H1 (cell line): Measurements from ENCODE around the gene COL26A1. TPM values are rescaled to one million over a fixed set of nuclear protein-coding genes. Genes with fewer than 3 reads are reported as not detected.
A peak's percentile ranks its signal among the peaks of the same experiment; 100 is the strongest.

ENCODE experiments used
- CHD1 ChIP-seq: IDR thresholded peaks from 2 replicates; pipeline ENCODE4 v1.6.1; 2012; ENCODE audit warnings: low read depth, low read length, improper control_type of control experiment
- CHD2 ChIP-seq: IDR thresholded peaks from 2 replicates; pipeline ENCODE4 v1.6.1; 2012; ENCODE audit warnings: low read length, improper control_type of control experiment
- CREB1 ChIP-seq: IDR thresholded peaks from 2 replicates; pipeline ENCODE4 v1.6.1; 2012; ENCODE audit warnings: inconsistent platforms
- EZH2 ChIP-seq: fragments of 200-600 bp; sonication (generic); IDR thresholded peaks from 2 replicates; pipeline ENCODE4 v1.7.1; 2012; ENCODE audit warnings: low read depth, mild to moderate bottlenecking, moderate library complexity, low read length, inconsistent platforms; ENCODE audit not compliant: severe bottlenecking
- GTF2F1 ChIP-seq: IDR thresholded peaks from 2 replicates; pipeline ENCODE4 v1.6.1; 2012; ENCODE audit warnings: low read depth, low read length, improper control_type of control experiment, borderline replicate concordance
- JUND ChIP-seq: IDR thresholded peaks from 2 replicates; pipeline ENCODE4 v1.6.1; 2011; ENCODE audit warnings: mild to moderate bottlenecking, improper control_type of control experiment, low read length
- KDM1A ChIP-seq: fragments of 200-600, 300-600 bp; sonication (generic); IDR thresholded peaks from 2 replicates; pipeline ENCODE4 v1.7.1; 2016; ENCODE audit warnings: mild to moderate bottlenecking, low read length, borderline replicate concordance
- KDM5A ChIP-seq: fragments of 200-600 bp; IDR thresholded peaks from 2 replicates; pipeline ENCODE4 v1.7.1; 2012; ENCODE audit warnings: mild to moderate bottlenecking, low read length, inconsistent platforms, mixed read lengths
- MAFK ChIP-seq: IDR thresholded peaks from 2 replicates; pipeline ENCODE4 v1.6.1; 2012; ENCODE audit warnings: low read depth, mild to moderate bottlenecking, improper control_type of control experiment, low read length
- RXRA ChIP-seq: IDR thresholded peaks from 2 replicates; pipeline ENCODE4 v1.6.1; 2011; ENCODE audit warnings: low read depth, mild to moderate bottlenecking, low read length, moderate library complexity; ENCODE audit not compliant: insufficient read depth
- SIN3A ChIP-seq, 2 experiments: IDR thresholded peaks in 1 of 2; conservative IDR thresholded peaks in 1 of 2; 2 replicates each; pipeline ENCODE4 v1.6.1; 2011 to 2012; ENCODE audit warnings: low read length in 2 of 2, improper control_type of control experiment in 1 of 2, low read depth in 1 of 2, mild to moderate bottlenecking in 1 of 2
- SIRT6 ChIP-seq: IDR thresholded peaks from one replicate; pipeline ENCODE4 v1.7.1; 2012; ENCODE audit warnings: low read length, inconsistent platforms
- SP1 ChIP-seq: IDR thresholded peaks from 2 replicates; pipeline ENCODE4 v1.6.1; 2011; ENCODE audit warnings: low read depth, low read length
- TAF7 ChIP-seq: optimal IDR thresholded peaks from 2 replicates; pipeline ENCODE3; 2011; ENCODE audit warnings: low read depth, mild to moderate bottlenecking, inconsistent platforms, low read length, moderate library complexity, borderline replicate concordance
- YY1 ChIP-seq: IDR thresholded peaks from 2 replicates; pipeline ENCODE4 v1.6.1; 2011; ENCODE audit warnings: low read depth, mild to moderate bottlenecking, low read length
- ZNF274 ChIP-seq: IDR thresholded peaks from 2 replicates; pipeline ENCODE4 v1.7.0; 2012; ENCODE audit warnings: low read length, borderline replicate concordance; ENCODE audit errors: extremely low read depth
- polyA plus RNA-seq, 7 experiments: library from polyadenylated mRNA; depleted of rRNA in 3 of 7; stranded (reverse) in 5 of 7; unstranded in 2 of 7; fragments of >200 nt in 5 of 7; fragments of 200-250 nt in 2 of 7; gene quantifications; 1 replicate in 5 of 7; 2 replicates in 1 of 7; 4 replicates in 1 of 7; pipeline versions ENCODE4 v1.2.1 to v1.2.3, GENCODE V29; 2011 to 2013; ENCODE audit warnings: missing spikeins in 2 of 7, mixed read lengths in 2 of 7
- total RNA-seq: library from RNA; stranded (reverse); fragmentation: NEBNext Ultra II Directional; extraction: Animal tissue kit (Norgen Biotek cat#: 25700); gene quantifications from 2 replicates; pipeline ENCODE4 v1.2.1, GENCODE V29; 2021
- TF ChIP-seq, protein P1 (sequence below): IDR thresholded peaks from 2 replicates; pipeline ENCODE4 v1.6.1; 2012; ENCODE audit warnings: inconsistent platforms
- TF ChIP-seq, protein P2 (sequence below): IDR thresholded peaks from 2 replicates; pipeline ENCODE4 v1.6.1; 2012; ENCODE audit warnings: inconsistent platforms

COL26A1 gene
- total and polyA plus RNA-seq, 2 of the 8 experiments (the other 6 are each of a cell fraction or from before 2014, with no cell fraction given), result 51.1 to 68.8 TPM

DNA sequence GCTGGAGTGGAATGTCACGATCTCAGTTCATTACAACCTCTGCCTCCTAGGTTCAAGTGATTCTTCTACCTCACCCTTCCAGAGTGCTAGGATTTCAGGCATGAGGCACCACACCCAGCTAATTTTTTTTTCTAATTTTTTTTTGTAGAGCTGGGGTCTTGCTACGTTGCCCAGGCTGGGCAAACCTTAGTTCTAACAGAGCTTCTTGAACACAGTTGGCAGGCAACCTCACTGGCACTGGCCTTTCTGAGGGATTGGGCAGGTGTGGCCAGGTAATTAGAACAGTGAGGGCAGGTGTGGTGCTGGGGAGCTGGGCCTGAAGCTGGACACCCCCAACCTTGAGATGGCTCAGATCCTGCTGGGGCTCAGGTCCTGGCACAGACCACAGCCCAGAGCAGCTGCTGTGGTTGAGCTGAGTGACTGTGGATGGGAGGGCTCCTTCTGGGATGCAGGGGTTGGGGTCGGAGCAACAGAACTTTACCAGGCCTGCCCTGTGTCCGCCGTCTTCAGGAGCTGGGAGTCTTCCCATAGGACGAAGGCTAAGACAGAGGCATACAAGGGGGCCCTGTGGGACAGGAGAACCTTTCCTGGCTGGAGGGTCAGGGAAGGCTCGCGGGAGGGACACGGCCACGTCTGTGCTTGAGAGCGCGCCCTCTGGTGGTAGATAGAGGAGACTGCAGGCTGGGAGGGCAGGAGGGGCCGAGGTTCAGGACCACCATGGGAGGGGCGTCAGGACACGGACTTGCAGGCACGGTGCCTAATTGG, 48.2 kb downstream of the COL26A1 start (continued):
- TF ChIP-seq SIN3A (conservative IDR thresholded peaks at IDR 0.05 in 1 of 2, IDR thresholded peaks at IDR 0.05 in 1 of 2; ENCODE audit: low read depth in 1 of 2, low read length in 2 of 2) (peak in 1 of 2 experiments; percentile 59; a peak in 1 of 4 replicates), KDM1A (peak; percentile 80; the same call in 1 of the 2 replicates), MAFK (no peak), TAF7 (peak; percentile 19), CREB1 (peak; percentile 84), JUND (peak; percentile 49; the same call in 1 of the 2 replicates), SIRT6 (no peak), CHD2 (peak; percentile 59), CHD1 (no peak), ZNF274 (no peak), EZH2 (no peak), GTF2F1 (0 out of 2 replicates have a peak, but pooled peaks have one; percentile 29), KDM5A (no peak), RXRA (0 out of 2 replicates have a peak, but pooled peaks have one; percentile 50), SP1 (no peak), YY1 (peak; percentile 50; the same call in 1 of the 2 replicates)
- TF ChIP-seq, protein P1, sequence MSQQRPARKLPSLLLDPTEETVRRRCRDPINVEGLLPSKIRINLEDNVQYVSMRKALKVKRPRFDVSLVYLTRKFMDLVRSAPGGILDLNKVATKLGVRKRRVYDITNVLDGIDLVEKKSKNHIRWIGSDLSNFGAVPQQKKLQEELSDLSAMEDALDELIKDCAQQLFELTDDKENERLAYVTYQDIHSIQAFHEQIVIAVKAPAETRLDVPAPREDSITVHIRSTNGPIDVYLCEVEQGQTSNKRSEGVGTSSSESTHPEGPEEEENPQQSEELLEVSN, result no peak
- TF ChIP-seq, protein P2, sequence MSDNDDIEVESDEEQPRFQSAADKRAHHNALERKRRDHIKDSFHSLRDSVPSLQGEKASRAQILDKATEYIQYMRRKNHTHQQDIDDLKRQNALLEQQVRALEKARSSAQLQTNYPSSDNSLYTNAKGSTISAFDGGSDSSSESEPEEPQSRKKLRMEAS, result peak; percentile 71
